OCI-LY7 (cell line): Measurements from ENCODE around the gene ANKRD45. TPM values are rescaled to one million over a fixed set of nuclear protein-coding genes. Genes with fewer than 3 reads are reported as not detected.

Source experiments
- BruUV-seq: library from RNA; stranded (reverse); fragments of 400-500 nt; replicated peaks from 2 replicates; lab custom pipeline; 2021; lab: Mats Ljungman, UMichigan
- CTCF ChIA-PET: fragments of 300-600 bp; sonication (Branson Sonifier 250); formaldehyde crosslinking; loops from one replicate; lab custom pipeline; 2022; ENCODE audit warnings: antibody characterized with exemption; ENCODE audit not compliant: unreplicated experiment; lab: Charles Lee
- POLR2A ChIA-PET: fragments of 300-600 bp; sonication (Branson Sonifier 250); formaldehyde crosslinking; loops from one replicate; lab custom pipeline; 2022; ENCODE audit warnings: antibody characterized with exemption; lab: Charles Lee
- DNase-seq: peaks from one replicate; pipeline ENCODE4 v3.0.0-alpha.2; 2015; ENCODE audit warnings: low spot score
- H2AFZ ChIP-seq: fragments of 200-600 bp; sonication (generic), shearing (Covaris generic); 2 replicates; pipeline ENCODE4 v1.6.1; 2014; ENCODE audit warnings: mild to moderate bottlenecking, antibody characterized with exemption, low read length, moderate library complexity
- H3K27ac ChIP-seq: fragments of 200-600 bp; sonication (generic); 2 replicates; pipeline ENCODE4 v1.5.1; 2014; ENCODE audit warnings: mixed run types, low read depth, mild to moderate bottlenecking, moderate library complexity, low read length, inconsistent platforms; ENCODE audit not compliant: poor library complexity, severe bottlenecking
- H3K36me3 ChIP-seq: fragments of 200-600 bp; sonication (generic); 2 replicates; pipeline ENCODE4 v1.6.1; 2014; ENCODE audit warnings: mild to moderate bottlenecking, antibody characterized with exemption, low read length, moderate library complexity, mixed read lengths; ENCODE audit not compliant: insufficient read depth
- H3K4me1 ChIP-seq: fragments of 200-600 bp; sonication (generic); 2 replicates; pipeline ENCODE4 v1.5.1; 2014; ENCODE audit warnings: mild to moderate bottlenecking, low read length; ENCODE audit not compliant: insufficient read depth, poor library complexity, severe bottlenecking
- H3K4me2 ChIP-seq: fragments of 200-600 bp; sonication (generic); 2 replicates; pipeline ENCODE4 v1.6.1; 2014; ENCODE audit warnings: mild to moderate bottlenecking, low read length
- H3K4me3 ChIP-seq: fragments of 200-600 bp; sonication (generic); 2 replicates; pipeline ENCODE4 v1.5.1; 2014; ENCODE audit warnings: mild to moderate bottlenecking, low read depth, low read length; ENCODE audit not compliant: poor library complexity, severe bottlenecking
- H3K79me2 ChIP-seq: fragments of 200-600 bp; sonication (generic); 2 replicates; pipeline ENCODE4 v1.6.1; 2016; ENCODE audit warnings: low read depth, mild to moderate bottlenecking, low read length, moderate library complexity, mixed read lengths; ENCODE audit not compliant: insufficient read depth
- H3K9me2 ChIP-seq: fragments of 200-600 bp; sonication (generic); 2 replicates; pipeline ENCODE4 v1.6.1; 2016; ENCODE audit warnings: mild to moderate bottlenecking, low read length, mixed read lengths; ENCODE audit not compliant: insufficient read depth
- H3K9me3 ChIP-seq: fragments of 200-600 bp; sonication (generic); 2 replicates; pipeline ENCODE4 v1.6.1; 2014; ENCODE audit warnings: mild to moderate bottlenecking, mixed run types, low read length, mixed read lengths
- H4K20me1 ChIP-seq: fragments of 200-600 bp; sonication (generic); 2 replicates; pipeline ENCODE4 v1.6.1; 2014; ENCODE audit warnings: mild to moderate bottlenecking, antibody characterized with exemption, low read length, moderate library complexity, mixed read lengths; ENCODE audit not compliant: insufficient read depth
- EZH2phosphoT487 ChIP-seq: fragments of 200-600 bp; sonication (generic); IDR thresholded peaks from 2 replicates; pipeline ENCODE4 v1.6.1; 2018; ENCODE audit warnings: low read depth, borderline replicate concordance, mild to moderate bottlenecking, mixed run types, antibody characterized with exemption, low read length, moderate library complexity, mixed read lengths
- intact Hi-C: fragments of 100-400 bp; cut with micrococcal nuclease; formaldehyde crosslinking; loops from one replicate; pipeline ENCODE4 v1.10.0; 2022; ENCODE audit not compliant: unreplicated experiment
- total RNA-seq, 2 experiments: library from RNA; depleted of rRNA in 1 of 2; stranded (reverse); fragments of >200 nt in 1 of 2; shearing (Covaris generic) in 1 of 2; gene quantifications; 2 replicates each; pipeline ENCODE4 v1.2.3, GENCODE V29; 2014 to 2022
- TF ChIP-seq, protein P1 (sequence below): fragments of 200-600 bp; sonication (generic); conservative IDR thresholded peaks from 2 replicates; pipeline ENCODE4 v1.5.1; 2014; ENCODE audit warnings: mild to moderate bottlenecking, antibody characterized with exemption, low read length, moderate library complexity, mixed read lengths

ANKRD45 gene
- total RNA-seq, 2 experiments from 2014 or later: 0.30 TPM; not detected in 1

- no peak for DNase-seq
- H3K4me2 ChIP-seq: no peak overlapping the region
- H3K36me3 ChIP-seq: no peaks in the 10 kb centered on the region
- no peaks in the 10 kb centered on the region for H3K9me3 ChIP-seq
- H3K4me1 ChIP-seq: no peaks in the 10 kb centered on the region
- H3K4me3 ChIP-seq: no peak overlapping the region
- POLR2A ChIA-PET: no interaction called here
- H3K9me2 ChIP-seq: no peaks in the 10 kb centered on the region
- no peaks in the 10 kb centered on the region for H3K79me2 ChIP-seq
- TF ChIP-seq EZH2phosphoT487: no peak
- TF ChIP-seq, protein P1, sequence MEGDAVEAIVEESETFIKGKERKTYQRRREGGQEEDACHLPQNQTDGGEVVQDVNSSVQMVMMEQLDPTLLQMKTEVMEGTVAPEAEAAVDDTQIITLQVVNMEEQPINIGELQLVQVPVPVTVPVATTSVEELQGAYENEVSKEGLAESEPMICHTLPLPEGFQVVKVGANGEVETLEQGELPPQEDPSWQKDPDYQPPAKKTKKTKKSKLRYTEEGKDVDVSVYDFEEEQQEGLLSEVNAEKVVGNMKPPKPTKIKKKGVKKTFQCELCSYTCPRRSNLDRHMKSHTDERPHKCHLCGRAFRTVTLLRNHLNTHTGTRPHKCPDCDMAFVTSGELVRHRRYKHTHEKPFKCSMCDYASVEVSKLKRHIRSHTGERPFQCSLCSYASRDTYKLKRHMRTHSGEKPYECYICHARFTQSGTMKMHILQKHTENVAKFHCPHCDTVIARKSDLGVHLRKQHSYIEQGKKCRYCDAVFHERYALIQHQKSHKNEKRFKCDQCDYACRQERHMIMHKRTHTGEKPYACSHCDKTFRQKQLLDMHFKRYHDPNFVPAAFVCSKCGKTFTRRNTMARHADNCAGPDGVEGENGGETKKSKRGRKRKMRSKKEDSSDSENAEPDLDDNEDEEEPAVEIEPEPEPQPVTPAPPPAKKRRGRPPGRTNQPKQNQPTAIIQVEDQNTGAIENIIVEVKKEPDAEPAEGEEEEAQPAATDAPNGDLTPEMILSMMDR: no peak
- no peak overlapping the region for H2AFZ ChIP-seq
- no peak overlapping the region for H3K27ac ChIP-seq
- no TSS peak for BruUV-seq
- CTCF ChIA-PET: no interaction called here
- intact Hi-C loops: no loop called here
- no peaks in the 10 kb centered on the region for H4K20me1 ChIP-seq
These were observed 6.5 kb downstream of the ANKRD45 start for GRCh38 chr1:173663159-173663558.

- no peak overlapping the region for H2AFZ ChIP-seq
- no peaks in the 10 kb centered on the region for H3K9me2 ChIP-seq
- TF ChIP-seq, protein P1: no peak
- no peak for TF ChIP-seq EZH2phosphoT487
- intact Hi-C loops: no loop called here
- H4K20me1 ChIP-seq: no peaks in the 10 kb centered on the region
- ChIA-PET POLR2A (no interaction called here), CTCF (no interaction called here)
- no peaks in the 10 kb centered on the region for H3K9me3 ChIP-seq
- H3K27ac ChIP-seq: no peak overlapping the region
- DNase-seq: no peak
- no peaks in the 10 kb centered on the region for H3K79me2 ChIP-seq
- no peak overlapping the region for H3K4me3 ChIP-seq
- H3K4me2 ChIP-seq: no peak overlapping the region
- no TSS peak for BruUV-seq
- no peaks in the 10 kb centered on the region for H3K4me1 ChIP-seq
- H3K36me3 ChIP-seq: no peaks in the 10 kb centered on the region
These were observed 7.9 kb downstream of the ANKRD45 start for GRCh38 chr1:173661763-173662162.

- H3K79me2 ChIP-seq: no peaks in the 10 kb centered on the region
- no peak for DNase-seq
- H3K4me3 ChIP-seq: no peak overlapping the region
- TF ChIP-seq, protein P1: no peak
- TF ChIP-seq EZH2phosphoT487: no peak
- no peaks in the 10 kb centered on the region for H3K4me1 ChIP-seq
- no peak overlapping the region for H3K4me2 ChIP-seq
- H3K9me2 ChIP-seq: no peaks in the 10 kb centered on the region
- POLR2A ChIA-PET: no interaction called here
- no TSS peak for BruUV-seq
- no peaks in the 10 kb centered on the region for H3K36me3 ChIP-seq
- intact Hi-C loops: no loop called here
- no peak overlapping the region for H3K27ac ChIP-seq
- no peak overlapping the region for H2AFZ ChIP-seq
- no peaks in the 10 kb centered on the region for H3K9me3 ChIP-seq
- CTCF ChIA-PET: no interaction called here
- H4K20me1 ChIP-seq: no peaks in the 10 kb centered on the region
These were observed 8.4 kb downstream of the ANKRD45 start for GRCh38 chr1:173661271-173661670.
